Karpas-422 (cell line): ENCODE measurements around the gene PRKAG2. TPM values are rescaled to one million over a fixed set of nuclear protein-coding genes. Genes with fewer than 3 reads are reported as not detected.
"Not testable (repeated sequence)": the region's sequence is repeated elsewhere in the genome, so short reads cannot be mapped to it uniquely, and the experiment has no call there.

Source experiments
- DNase-seq: peaks from one replicate; pipeline ENCODE4 v3.0.0-alpha.2; 2015
- H2AFZ ChIP-seq: fragments of 200-600 bp; sonication (generic); 2 replicates; pipeline ENCODE4 v1.6.1; 2014; ENCODE audit warnings: antibody characterized with exemption, low read length, mixed read lengths
- H3K27ac ChIP-seq: fragments of 200-600 bp; sonication (generic); 2 replicates; pipeline ENCODE4 v1.5.1; 2014; ENCODE audit warnings: mild to moderate bottlenecking, low read length, moderate library complexity
- H3K27me3 ChIP-seq: fragments of 200-600 bp; sonication (generic); 2 replicates; pipeline ENCODE4 v1.6.1; 2014; ENCODE audit warnings: low read length, mixed read lengths
- H3K36me3 ChIP-seq: fragments of 200-600 bp; sonication (generic); 2 replicates; pipeline ENCODE4 v1.6.1; 2014; ENCODE audit warnings: low read length, mixed read lengths; ENCODE audit not compliant: insufficient read depth
- H3K4me1 ChIP-seq: fragments of 200-600 bp; sonication (generic); 2 replicates; pipeline ENCODE4 v1.6.1; 2014; ENCODE audit warnings: mild to moderate bottlenecking, low read length, mixed read lengths
- H3K4me2 ChIP-seq: fragments of 200-600 bp; sonication (generic); 2 replicates; pipeline ENCODE4 v1.6.1; 2014; ENCODE audit warnings: low read length, low read depth, mild to moderate bottlenecking; ENCODE audit not compliant: poor library complexity, severe bottlenecking
- H3K4me3 ChIP-seq: fragments of 200-600 bp; sonication (generic); 2 replicates; pipeline ENCODE4 v1.5.1; 2014; ENCODE audit warnings: mild to moderate bottlenecking, antibody characterized with exemption, low read length, mixed read lengths
- H3K79me2 ChIP-seq: fragments of 200-600 bp; sonication (generic); 2 replicates; pipeline ENCODE4 v1.6.1; 2014; ENCODE audit warnings: mild to moderate bottlenecking, low read length, mixed read lengths
- H3K9ac ChIP-seq: fragments of 200-600 bp; sonication (generic); 2 replicates; pipeline ENCODE4 v1.6.0; 2014; ENCODE audit warnings: low read length
- H3K9me2 ChIP-seq: fragments of 200-600 bp; sonication (generic), shearing (Covaris generic); replicated peaks from 2 replicates; pipeline ENCODE4 v1.6.0; 2014; ENCODE audit warnings: mild to moderate bottlenecking, low read length, moderate library complexity; ENCODE audit not compliant: insufficient read depth
- H3K9me3 ChIP-seq: fragments of 300-700, 200-600 bp; sonication (generic); 2 replicates; pipeline ENCODE4 v1.6.1; 2014; ENCODE audit warnings: low read length, mixed read lengths
- H4K20me1 ChIP-seq: fragments of 200-600 bp; sonication (generic); 2 replicates; pipeline ENCODE4 v1.6.1; 2014; ENCODE audit warnings: mild to moderate bottlenecking, antibody characterized with exemption, low read length, low read depth; ENCODE audit not compliant: insufficient read depth
- total RNA-seq: library from RNA; depleted of rRNA; stranded (reverse); fragments of >200 nt; shearing (Covaris generic); gene quantifications from 2 replicates; pipeline ENCODE4 v1.2.3, GENCODE V29; 2014; ENCODE audit warnings: low replicate concordance

PRKAG2 gene
- total RNA-seq, 1 experiment from 2014 or later: 6.3 TPM

DNA sequence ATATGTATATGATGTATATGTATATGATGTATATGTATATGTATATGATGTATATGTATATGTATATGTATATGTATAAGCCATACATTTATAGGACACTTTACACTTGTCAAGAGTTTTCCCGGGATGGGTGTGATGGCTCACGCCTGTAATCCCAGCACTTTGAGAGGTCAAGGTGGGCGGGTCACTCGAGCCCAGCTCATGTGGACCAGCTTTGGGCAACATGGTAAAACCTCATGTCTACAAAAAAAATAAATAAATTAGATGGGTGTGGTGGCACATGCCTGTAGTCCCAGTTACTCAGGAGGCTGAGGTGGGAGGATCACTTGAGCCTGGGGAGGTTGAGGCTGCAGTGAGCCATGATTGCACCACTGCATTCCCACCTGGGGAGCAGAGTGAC, 2.4 kb downstream of the PRKAG2 start:
- not testable (repeated sequence) for H3K9ac ChIP-seq, H3K9me3 ChIP-seq, H3K4me3 ChIP-seq, H3K36me3 ChIP-seq, H3K27ac ChIP-seq, H4K20me1 ChIP-seq, H3K9me2 ChIP-seq, H3K27me3 ChIP-seq, H3K79me2 ChIP-seq, H3K4me1 ChIP-seq, H2AFZ ChIP-seq, H3K4me2 ChIP-seq, DNase-seq

GRCh38 chr7:151873402-151873965, 3.4 kb downstream of the PRKAG2 start:
- H3K27ac ChIP-seq: no peak overlapping the region
- no peak overlapping the region for H3K4me2 ChIP-seq
- no peaks in the 10 kb centered on the region for H3K36me3 ChIP-seq
- H2AFZ ChIP-seq: no peak overlapping the region
- H3K4me1 ChIP-seq: no peaks in the 10 kb centered on the region
- no peak for DNase-seq
- no peaks in the 10 kb centered on the region for H3K9me2 ChIP-seq
- no peaks in the 10 kb centered on the region for H3K79me2 ChIP-seq
- no peaks in the 10 kb centered on the region for H4K20me1 ChIP-seq
- H3K4me3 ChIP-seq: no peak overlapping the region
- no peaks in the 10 kb centered on the region for H3K9me3 ChIP-seq
- H3K9ac ChIP-seq: no peak overlapping the region
- no peaks in the 10 kb centered on the region for H3K27me3 ChIP-seq

- no peaks in the 10 kb centered on the region for H3K9me3 ChIP-seq
- H3K4me3 ChIP-seq: no peak overlapping the region
- DNase-seq: no peak
- no peaks in the 10 kb centered on the region for H3K4me1 ChIP-seq
- no peak overlapping the region for H3K27ac ChIP-seq
- no peaks in the 10 kb centered on the region for H3K27me3 ChIP-seq
- H3K9me2 ChIP-seq: no peaks in the 10 kb centered on the region
- no peak overlapping the region for H3K9ac ChIP-seq
- no peak overlapping the region for H3K4me2 ChIP-seq
- H3K79me2 ChIP-seq: no peaks in the 10 kb centered on the region
- H4K20me1 ChIP-seq: no peaks in the 10 kb centered on the region
- H3K36me3 ChIP-seq: no peaks in the 10 kb centered on the region
- H2AFZ ChIP-seq: no peak overlapping the region
Observed at GRCh38 chr7:151872531-151873401, 4.1 kb downstream of the PRKAG2 start.

DNA sequence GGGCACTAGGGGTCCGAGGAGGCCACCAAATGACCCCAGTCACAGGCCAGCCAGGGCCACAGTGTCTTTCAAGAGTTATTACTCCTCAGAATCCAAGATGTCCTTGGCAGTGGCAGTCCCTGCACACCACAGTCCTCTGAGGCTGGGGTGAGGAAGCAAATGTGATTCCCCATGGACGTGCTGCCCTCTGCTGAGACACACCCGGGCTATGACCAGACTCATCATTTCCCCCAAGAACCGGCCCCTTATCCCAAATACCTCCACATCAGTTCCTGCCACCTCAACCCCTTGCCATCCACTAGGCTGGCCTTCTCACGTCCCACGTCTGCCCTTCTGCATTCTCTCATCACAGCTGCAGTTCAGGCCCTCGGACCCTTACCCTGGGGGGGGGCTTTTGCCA, 5.0 kb downstream of the PRKAG2 start:
- H3K36me3 ChIP-seq: no peaks in the 10 kb centered on the region
- no peaks in the 10 kb centered on the region for H3K79me2 ChIP-seq

GRCh38 chr7:151871189-151871735, 5.7 kb downstream of the PRKAG2 start:
- Histone ChIP-seq H3K9ac (no peak overlapping the region), H3K9me3 (no peaks in the 10 kb centered on the region), H3K79me2 (no peaks in the 10 kb centered on the region), H4K20me1 (no peaks in the 10 kb centered on the region), H3K4me2 (no peak overlapping the region), H3K4me1 (no peaks in the 10 kb centered on the region), H2AFZ (no peak overlapping the region), H3K27ac (no peak overlapping the region), H3K4me3 (no peak overlapping the region), H3K36me3 (no peaks in the 10 kb centered on the region), H3K27me3 (no peaks in the 10 kb centered on the region), H3K9me2 (no peaks in the 10 kb centered on the region)
- no peak for DNase-seq

More for the DNA sequence above, 5.0 kb downstream of the PRKAG2 start:
- DNase-seq: no peak
- Histone ChIP-seq H3K4me3 (no peak overlapping the region), H2AFZ (no peak overlapping the region), H3K27ac (no peak overlapping the region), H3K9me3 (no peaks in the 10 kb centered on the region), H3K9me2 (no peaks in the 10 kb centered on the region), H4K20me1 (no peaks in the 10 kb centered on the region), H3K27me3 (no peaks in the 10 kb centered on the region), H3K4me1 (no peaks in the 10 kb centered on the region), H3K9ac (no peak overlapping the region), H3K4me2 (no peak overlapping the region)

DNA sequence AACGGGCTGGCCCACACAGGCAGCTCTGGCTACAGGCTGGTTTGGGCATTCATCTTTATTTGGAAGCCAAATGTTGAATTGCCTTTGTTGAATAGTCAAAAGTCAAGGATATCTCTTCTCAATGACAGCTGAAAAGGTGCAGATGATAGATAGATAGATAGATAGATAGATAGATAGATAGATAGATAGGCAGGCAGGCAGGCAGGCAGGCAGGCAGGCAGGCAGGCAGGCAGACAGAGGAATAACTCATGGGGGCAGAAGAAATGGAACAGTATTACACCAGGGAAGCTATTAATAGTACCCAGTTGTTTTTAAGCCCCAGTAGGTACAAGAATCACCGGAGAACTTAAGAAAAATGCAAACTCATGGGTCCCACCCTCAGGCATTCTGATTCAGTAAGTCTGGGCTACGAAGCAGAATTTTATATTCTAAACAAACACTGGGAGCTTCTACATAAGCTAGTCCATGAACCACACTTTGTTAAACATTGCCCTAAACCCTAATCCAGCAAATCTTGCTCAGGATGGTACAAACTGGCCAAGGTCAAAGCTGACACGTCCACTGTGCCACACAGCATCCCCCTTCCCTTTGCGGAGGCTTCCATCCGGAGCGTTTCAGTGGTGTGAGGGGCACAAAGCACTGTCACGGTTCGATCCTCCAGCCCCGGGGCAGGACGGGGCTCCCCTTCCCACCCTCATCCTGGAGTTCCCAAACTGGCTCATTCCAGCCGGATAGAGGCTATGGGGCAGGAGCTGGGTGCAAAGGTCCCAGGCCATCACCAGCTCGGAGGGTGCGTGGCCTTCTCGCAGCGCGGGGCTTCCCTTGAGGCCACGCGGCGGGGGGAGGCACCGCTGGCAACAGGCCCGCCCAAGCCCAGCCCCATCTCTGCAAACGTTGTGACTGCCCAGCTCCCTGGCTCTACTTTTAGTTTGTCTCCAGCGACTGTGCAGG, 6.7 kb downstream of the PRKAG2 start:
- H2AFZ ChIP-seq: no peak overlapping the region
- H4K20me1 ChIP-seq: no peaks in the 10 kb centered on the region
- no peak overlapping the region for H3K4me2 ChIP-seq
- H3K79me2 ChIP-seq: no peaks in the 10 kb centered on the region
- no peaks in the 10 kb centered on the region for H3K36me3 ChIP-seq
- H3K9me3 ChIP-seq: no peaks in the 10 kb centered on the region
- H3K4me3 ChIP-seq: no peak overlapping the region
- no peak for DNase-seq
- no peaks in the 10 kb centered on the region for H3K27me3 ChIP-seq
- H3K27ac ChIP-seq: no peak overlapping the region
- H3K4me1 ChIP-seq: no peaks in the 10 kb centered on the region
- no peak overlapping the region for H3K9ac ChIP-seq
- no peaks in the 10 kb centered on the region for H3K9me2 ChIP-seq

GRCh38 chr7:151869455-151869854, 7.5 kb downstream of the PRKAG2 start:
- H3K4me3 ChIP-seq: no peak overlapping the region
- no peaks in the 10 kb centered on the region for H4K20me1 ChIP-seq
- H3K9ac ChIP-seq: no peak overlapping the region
- H3K9me2 ChIP-seq: no peaks in the 10 kb centered on the region
- no peak overlapping the region for H2AFZ ChIP-seq
- no peak overlapping the region for H3K27ac ChIP-seq
- H3K9me3 ChIP-seq: no peaks in the 10 kb centered on the region
- H3K79me2 ChIP-seq: no peaks in the 10 kb centered on the region
- H3K36me3 ChIP-seq: no peaks in the 10 kb centered on the region
- H3K4me1 ChIP-seq: peaks cover 2% of the 10 kb centered on the region
- H3K27me3 ChIP-seq: no peaks in the 10 kb centered on the region
- no peak overlapping the region for H3K4me2 ChIP-seq
- DNase-seq: no peak

- peaks cover 6% of the 10 kb centered on the region for H3K4me1 ChIP-seq
- DNase-seq: no peak
- no peaks in the 10 kb centered on the region for H3K79me2 ChIP-seq
- no peak overlapping the region for H3K4me3 ChIP-seq
- no peaks in the 10 kb centered on the region for H3K36me3 ChIP-seq
- no peak overlapping the region for H3K9ac ChIP-seq
- H4K20me1 ChIP-seq: no peaks in the 10 kb centered on the region
- no peak overlapping the region for H3K27ac ChIP-seq
- no peak overlapping the region for H3K4me2 ChIP-seq
- H3K9me3 ChIP-seq: no peaks in the 10 kb centered on the region
- H2AFZ ChIP-seq: no peak overlapping the region
- no peaks in the 10 kb centered on the region for H3K27me3 ChIP-seq
- H3K9me2 ChIP-seq: no peaks in the 10 kb centered on the region
Observed at GRCh38 chr7:151869109-151869428, 7.8 kb downstream of the PRKAG2 start.
